DND-41 (cell line): ENCODE data around the gene VPS33A.

Experiments used
- EZH2 ChIP-seq: IDR thresholded peaks from 3 replicates; pipeline ENCODE4 v1.6.1; 2012; ENCODE audit warnings: borderline replicate concordance, low read depth, mild to moderate bottlenecking, moderate library complexity, low read length, inconsistent platforms; ENCODE audit not compliant: severe bottlenecking
- TF ChIP-seq, protein P1 (sequence below): IDR thresholded peaks from 2 replicates; pipeline ENCODE4 v1.5.1; 2012; ENCODE audit warnings: borderline replicate concordance, low read length, moderate library complexity, mild to moderate bottlenecking; ENCODE audit not compliant: poor library complexity, severe bottlenecking; ENCODE audit errors: extremely low read depth

DNA sequence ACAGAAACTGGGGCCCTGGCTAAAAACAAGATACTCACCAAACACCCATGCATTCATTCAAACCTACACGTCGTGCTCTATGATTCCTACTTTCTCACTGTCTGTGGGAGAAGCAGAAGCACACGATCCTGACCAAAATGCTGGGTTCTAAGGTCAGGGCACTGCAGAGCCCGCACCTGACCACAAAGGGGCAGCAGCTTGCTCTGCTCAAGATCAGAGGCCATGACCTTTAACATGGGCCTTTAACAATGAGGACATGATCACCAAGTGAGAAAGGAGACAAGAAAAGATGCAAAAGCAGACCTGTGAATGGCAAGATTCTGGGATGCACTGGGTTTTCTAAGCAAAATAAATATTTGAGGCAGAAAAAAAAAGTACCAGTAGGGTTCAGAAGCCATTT is 40.1 kb upstream of the VPS33A start:
- TF ChIP-seq, protein P1, sequence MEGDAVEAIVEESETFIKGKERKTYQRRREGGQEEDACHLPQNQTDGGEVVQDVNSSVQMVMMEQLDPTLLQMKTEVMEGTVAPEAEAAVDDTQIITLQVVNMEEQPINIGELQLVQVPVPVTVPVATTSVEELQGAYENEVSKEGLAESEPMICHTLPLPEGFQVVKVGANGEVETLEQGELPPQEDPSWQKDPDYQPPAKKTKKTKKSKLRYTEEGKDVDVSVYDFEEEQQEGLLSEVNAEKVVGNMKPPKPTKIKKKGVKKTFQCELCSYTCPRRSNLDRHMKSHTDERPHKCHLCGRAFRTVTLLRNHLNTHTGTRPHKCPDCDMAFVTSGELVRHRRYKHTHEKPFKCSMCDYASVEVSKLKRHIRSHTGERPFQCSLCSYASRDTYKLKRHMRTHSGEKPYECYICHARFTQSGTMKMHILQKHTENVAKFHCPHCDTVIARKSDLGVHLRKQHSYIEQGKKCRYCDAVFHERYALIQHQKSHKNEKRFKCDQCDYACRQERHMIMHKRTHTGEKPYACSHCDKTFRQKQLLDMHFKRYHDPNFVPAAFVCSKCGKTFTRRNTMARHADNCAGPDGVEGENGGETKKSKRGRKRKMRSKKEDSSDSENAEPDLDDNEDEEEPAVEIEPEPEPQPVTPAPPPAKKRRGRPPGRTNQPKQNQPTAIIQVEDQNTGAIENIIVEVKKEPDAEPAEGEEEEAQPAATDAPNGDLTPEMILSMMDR: peak; percentile 47
- no peak for TF ChIP-seq EZH2
